PC-9 (cell line): ENCODE measurements around the gene SNX32.

ENCODE experiments used
- CTCF ChIP-seq: fragments of 200-600 bp; sonication (generic); conservative IDR thresholded peaks from 2 replicates; pipeline ENCODE4 v1.6.1; 2017; ENCODE audit warnings: mixed run types, antibody characterized with exemption, mild to moderate bottlenecking, moderate library complexity
- EZH2 ChIP-seq: fragments of 200-600 bp; sonication (generic); IDR thresholded peaks from 2 replicates; pipeline ENCODE4 v1.8.0; 2017; ENCODE audit warnings: antibody characterized with exemption, low read depth

GRCh38 chr11:65793144-65793581, 40.6 kb upstream of the SNX32 start:
- TF ChIP-seq EZH2 (no peak), CTCF (no peak)
